Endothelial cell of umbilical vein (primary cell): ENCODE data around the gene CARS1. TPM values are rescaled to one million over a fixed set of nuclear protein-coding genes. Genes with fewer than 3 reads are reported as not detected.

ENCODE experiments used
- BruUV-seq: library from RNA; stranded (reverse); fragments of 400-500 nt; replicated peaks from 2 replicates; lab custom pipeline; 2021; lab: Mats Ljungman, UMichigan
- CTCF ChIA-PET: fragments of 300-600, 350-600 bp; sonication (Branson Sonifier 250); formaldehyde crosslinking; loops from one replicate; lab custom pipeline; 2021; ENCODE audit warnings: antibody characterized with exemption, inconsistent platforms; lab: Charles Lee
- POLR2A ChIA-PET: fragments of 300-600, 350-600 bp; sonication (Branson Sonifier 250); formaldehyde crosslinking; loops from one replicate; lab custom pipeline; 2021; ENCODE audit warnings: antibody characterized with exemption, inconsistent platforms; lab: Charles Lee
- DNase-seq: peaks from one replicate; pipeline ENCODE4 v3.0.0-alpha.2; 2011; ENCODE audit warnings: low read depth, low spot score
- FAIRE-seq: peaks from 2 replicates; lab custom pipeline; 2011; peaks lifted over from hg19 to GRCh38; lab: Jason Lieb, UNC
- H2AFZ ChIP-seq: 2 replicates; pipeline ENCODE4 v1.6.0; 2012; ENCODE audit warnings: low read depth, low read length, control low read depth, inconsistent platforms
- H3K27ac ChIP-seq: 2 replicates; pipeline ENCODE4 v1.5.1; 2011; ENCODE audit warnings: low read depth, mild to moderate bottlenecking, control low read depth, low read length, moderate library complexity; ENCODE audit not compliant: insufficient read depth
- H3K27me3 ChIP-seq, 2 experiments: 2 replicates each; pipeline versions ENCODE4 v1.6.0 to v1.6.1; 2011; ENCODE audit warnings: low read length in 2 of 2, mixed read lengths in 1 of 2; ENCODE audit not compliant: control insufficient read depth in 2 of 2, insufficient read depth in 2 of 2
- H3K36me3 ChIP-seq, 2 experiments: 2 replicates in 1 of 2; 3 replicates in 1 of 2; pipeline ENCODE4 v1.5.1; 2011; ENCODE audit warnings: low read length in 2 of 2, mild to moderate bottlenecking in 1 of 2, moderate library complexity in 1 of 2; ENCODE audit not compliant: control insufficient read depth in 2 of 2, insufficient read depth in 2 of 2; ENCODE audit errors: extremely low read depth in 1 of 2
- H3K4me1 ChIP-seq: 3 replicates; pipeline ENCODE4 v1.5.1; 2011; ENCODE audit warnings: mild to moderate bottlenecking, low read length; ENCODE audit not compliant: control insufficient read depth, insufficient read depth; ENCODE audit errors: extremely low read depth
- H3K4me2 ChIP-seq: 2 replicates; pipeline ENCODE4 v1.6.1; 2011; ENCODE audit warnings: low read length, control low read depth, mixed read lengths; ENCODE audit not compliant: insufficient read depth
- H3K4me3 ChIP-seq, 3 experiments: fragments of 200-600 bp in 1 of 3; sonication (generic), shearing (Covaris generic) in 1 of 3; replicated peaks in 1 of 3; 2 replicates each; pipeline ENCODE4 v1.5.1; 2011 to 2016; ENCODE audit warnings: control low read depth in 3 of 3, low read length in 3 of 3, mild to moderate bottlenecking in 2 of 3, inconsistent platforms in 1 of 3, low read depth in 1 of 3, moderate library complexity in 1 of 3; ENCODE audit not compliant: insufficient read depth in 1 of 3
- H3K79me2 ChIP-seq: 2 replicates; pipeline ENCODE4 v1.6.0; 2012; ENCODE audit warnings: low read length, inconsistent platforms; ENCODE audit not compliant: control insufficient read depth, insufficient read depth
- H3K9ac ChIP-seq: replicated peaks from 2 replicates; pipeline ENCODE3; 2011; ENCODE audit warnings: low read length, control low read depth; ENCODE audit not compliant: insufficient read depth; ENCODE audit errors: extremely low read depth
- H3K9me1 ChIP-seq: replicated peaks from 3 replicates; pipeline ENCODE4 v1.6.0; 2011; ENCODE audit warnings: mild to moderate bottlenecking, low read length; ENCODE audit not compliant: control insufficient read depth, insufficient read depth; ENCODE audit errors: extremely low read depth
- H3K9me3 ChIP-seq: replicated peaks from 2 replicates; pipeline ENCODE4 v1.5.1; 2012; ENCODE audit warnings: low read length, inconsistent platforms; ENCODE audit not compliant: control insufficient read depth, insufficient read depth
- H4K20me1 ChIP-seq: replicated peaks from 2 replicates; pipeline ENCODE3; 2011; ENCODE audit warnings: mild to moderate bottlenecking, low read length; ENCODE audit not compliant: control insufficient read depth, insufficient read depth; ENCODE audit errors: extremely low read depth
- EZH2 ChIP-seq: IDR thresholded peaks from 2 replicates; pipeline ENCODE4 v1.6.1; 2012; ENCODE audit warnings: borderline replicate concordance, low read depth, mild to moderate bottlenecking, moderate library complexity, low read length, inconsistent platforms; ENCODE audit not compliant: severe bottlenecking
- FOS ChIP-seq: IDR thresholded peaks from 2 replicates; pipeline ENCODE4 v1.6.1; 2011; ENCODE audit warnings: mild to moderate bottlenecking, low read length, moderate library complexity, borderline replicate concordance; ENCODE audit not compliant: insufficient read depth
- GATA2 ChIP-seq: IDR thresholded peaks from 2 replicates; pipeline ENCODE4 v1.7.0; 2011; ENCODE audit warnings: low read depth, mild to moderate bottlenecking, moderate library complexity, mixed read lengths, low read length; ENCODE audit not compliant: insufficient read length, insufficient read depth
- JUN ChIP-seq: IDR thresholded peaks from 2 replicates; pipeline ENCODE4 v1.6.1; 2011; ENCODE audit warnings: borderline replicate concordance, low read depth; ENCODE audit not compliant: insufficient read length, insufficient read depth
- MYC ChIP-seq: IDR thresholded peaks from one replicate; pipeline ENCODE4 v1.6.1; 2011; ENCODE audit warnings: mild to moderate bottlenecking, low read depth, low read length
- POLR2A ChIP-seq: IDR thresholded peaks from 2 replicates; pipeline ENCODE4 v1.6.1; 2012; ENCODE audit warnings: low read depth, mild to moderate bottlenecking, control low read depth, low read length
- POLR2AphosphoS5 ChIP-seq: IDR thresholded peaks from 2 replicates; pipeline ENCODE4 v1.6.1; 2012; ENCODE audit warnings: low read depth, mild to moderate bottlenecking, control low read depth, low read length, moderate library complexity; ENCODE audit not compliant: insufficient read depth
- dilution Hi-C: fragments of 300-500 bp; cut with MboI; formaldehyde crosslinking; loops from one replicate; pipeline ENCODE4 v1.15.0; 2019; ENCODE audit warnings: low sequenced_read_pairs; ENCODE audit not compliant: extremely low pct_ligation_motif_present
- intact Hi-C: fragments of 100-400 bp; cut with micrococcal nuclease; formaldehyde crosslinking; loops from one replicate; pipeline ENCODE4 v1.10.0; 2022
- polyA plus RNA-seq, 4 experiments: library from polyadenylated mRNA; depleted of rRNA in 3 of 4; stranded (reverse) in 3 of 4; unstranded in 1 of 4; fragments of >200 nt; gene quantifications; 2 replicates each; pipeline versions ENCODE4 v1.2.1 to v1.2.3, GENCODE V29; 2011 to 2012; ENCODE audit warnings: missing spikeins in 1 of 4
- total RNA-seq: library from RNA; stranded (reverse); gene quantifications from 2 replicates; pipeline ENCODE4 v1.2.3, GENCODE V29; 2021
- TF ChIP-seq, protein P1 (sequence below): IDR thresholded peaks from 2 replicates; pipeline ENCODE4 v1.6.1; 2011; ENCODE audit not compliant: insufficient read depth, insufficient read length
- TF ChIP-seq, protein P2 (sequence below), 2 donors: IDR thresholded peaks; 1 replicate in 1 of 2; 2 replicates in 1 of 2; pipeline ENCODE4 v1.5.1; 2011; ENCODE audit warnings: low read length in 2 of 2, mild to moderate bottlenecking in 2 of 2, moderate library complexity in 2 of 2, control low read depth in 1 of 2, inconsistent platforms in 1 of 2, low read depth in 1 of 2; ENCODE audit not compliant: insufficient read depth in 1 of 2; ENCODE audit errors: extremely low read depth in 1 of 2

The CARS1 gene
- total and polyA plus RNA-seq, 2 donors (not counting 3 experiments of a cell fraction or from before 2014, with no cell fraction given) = 43.5 to 66.2 TPM

DNA sequence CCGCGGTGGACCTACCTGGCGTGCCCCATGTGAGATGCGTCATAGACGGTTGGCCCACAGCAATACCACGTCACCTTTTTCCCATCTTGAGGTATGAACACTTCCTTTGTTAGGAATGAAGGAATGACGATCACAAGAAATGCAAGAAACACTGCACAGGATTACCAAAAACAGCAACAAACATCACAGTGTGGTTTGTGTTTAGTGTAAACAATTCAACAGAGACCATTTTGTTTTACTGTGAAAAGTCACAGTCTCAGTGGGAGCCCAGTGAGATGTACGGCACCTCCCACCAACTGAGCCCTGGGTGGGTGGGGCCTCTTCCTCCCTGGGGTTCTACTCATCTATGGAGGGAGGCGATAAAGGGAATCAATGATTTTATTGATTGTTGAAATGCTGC lies 16.3 kb downstream of the CARS1 start:
- H3K79me2 ChIP-seq = peaks cover 30% of the 10 kb centered on the region
- H3K9me1 ChIP-seq = no peaks in the 10 kb centered on the region
- H3K4me3 ChIP-seq = no peak overlapping the region
- H3K4me1 ChIP-seq = peaks cover 7% of the 10 kb centered on the region
- no peak for TF ChIP-seq POLR2AphosphoS5
- no peak for TF ChIP-seq GATA2
- no peak for TF ChIP-seq JUN
- no peak for TF ChIP-seq MYC
- TF ChIP-seq, protein P1, sequence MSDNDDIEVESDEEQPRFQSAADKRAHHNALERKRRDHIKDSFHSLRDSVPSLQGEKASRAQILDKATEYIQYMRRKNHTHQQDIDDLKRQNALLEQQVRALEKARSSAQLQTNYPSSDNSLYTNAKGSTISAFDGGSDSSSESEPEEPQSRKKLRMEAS = no peak
- no peak for TF ChIP-seq POLR2A
- TF ChIP-seq, protein P2, sequence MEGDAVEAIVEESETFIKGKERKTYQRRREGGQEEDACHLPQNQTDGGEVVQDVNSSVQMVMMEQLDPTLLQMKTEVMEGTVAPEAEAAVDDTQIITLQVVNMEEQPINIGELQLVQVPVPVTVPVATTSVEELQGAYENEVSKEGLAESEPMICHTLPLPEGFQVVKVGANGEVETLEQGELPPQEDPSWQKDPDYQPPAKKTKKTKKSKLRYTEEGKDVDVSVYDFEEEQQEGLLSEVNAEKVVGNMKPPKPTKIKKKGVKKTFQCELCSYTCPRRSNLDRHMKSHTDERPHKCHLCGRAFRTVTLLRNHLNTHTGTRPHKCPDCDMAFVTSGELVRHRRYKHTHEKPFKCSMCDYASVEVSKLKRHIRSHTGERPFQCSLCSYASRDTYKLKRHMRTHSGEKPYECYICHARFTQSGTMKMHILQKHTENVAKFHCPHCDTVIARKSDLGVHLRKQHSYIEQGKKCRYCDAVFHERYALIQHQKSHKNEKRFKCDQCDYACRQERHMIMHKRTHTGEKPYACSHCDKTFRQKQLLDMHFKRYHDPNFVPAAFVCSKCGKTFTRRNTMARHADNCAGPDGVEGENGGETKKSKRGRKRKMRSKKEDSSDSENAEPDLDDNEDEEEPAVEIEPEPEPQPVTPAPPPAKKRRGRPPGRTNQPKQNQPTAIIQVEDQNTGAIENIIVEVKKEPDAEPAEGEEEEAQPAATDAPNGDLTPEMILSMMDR (IDR thresholded peaks at IDR 0.05; ENCODE audit: extremely low read depth in 1 of 2, insufficient read depth in 1 of 2, low read depth in 1 of 2, low read length in 2 of 2) = no peak
- TF ChIP-seq EZH2 = no peak
- TF ChIP-seq FOS = no peak
- no peak overlapping the region for H2AFZ ChIP-seq
- no peaks in the 10 kb centered on the region for H3K9me3 ChIP-seq
- no peak overlapping the region for H3K4me2 ChIP-seq
- no TSS peak for BruUV-seq
- no peak overlapping the region for H3K9ac ChIP-seq
- dilution Hi-C loops (no loop called here), intact Hi-C loops (no loop called here)
- H4K20me1 ChIP-seq = no peaks in the 10 kb centered on the region
- POLR2A ChIA-PET = no interaction called here
- CTCF ChIA-PET = interaction anchor here (6.8 kb wide), 1 partner anchor 50 kb away, joined by 183 read pairs; no protein-coding TSS in a partner anchor
- DNase-seq (no peak), FAIRE-seq (no peak)
- H3K36me3 ChIP-seq = peaks cover 7 to 27% of the 10 kb centered on the region in 2 experiments
- no peak overlapping the region for H3K27ac ChIP-seq
- no peaks in the 10 kb centered on the region for H3K27me3 ChIP-seq
